ENCODE measurements around the gene PCDHGA4. TPM values are rescaled to one million over a fixed set of nuclear protein-coding genes. Genes with fewer than 3 reads are reported as not detected.
A peak's percentile ranks its signal among the peaks of the same experiment; 100 is the strongest.
"Not testable (repeated sequence)": the region's sequence is repeated elsewhere in the genome, so short reads cannot be mapped to it uniquely, and the experiment has no call there.

PCDHGA4 gene
- polyA plus RNA-seq, 3 donors, result 0.03 TPM; not detected in 2

DNA sequence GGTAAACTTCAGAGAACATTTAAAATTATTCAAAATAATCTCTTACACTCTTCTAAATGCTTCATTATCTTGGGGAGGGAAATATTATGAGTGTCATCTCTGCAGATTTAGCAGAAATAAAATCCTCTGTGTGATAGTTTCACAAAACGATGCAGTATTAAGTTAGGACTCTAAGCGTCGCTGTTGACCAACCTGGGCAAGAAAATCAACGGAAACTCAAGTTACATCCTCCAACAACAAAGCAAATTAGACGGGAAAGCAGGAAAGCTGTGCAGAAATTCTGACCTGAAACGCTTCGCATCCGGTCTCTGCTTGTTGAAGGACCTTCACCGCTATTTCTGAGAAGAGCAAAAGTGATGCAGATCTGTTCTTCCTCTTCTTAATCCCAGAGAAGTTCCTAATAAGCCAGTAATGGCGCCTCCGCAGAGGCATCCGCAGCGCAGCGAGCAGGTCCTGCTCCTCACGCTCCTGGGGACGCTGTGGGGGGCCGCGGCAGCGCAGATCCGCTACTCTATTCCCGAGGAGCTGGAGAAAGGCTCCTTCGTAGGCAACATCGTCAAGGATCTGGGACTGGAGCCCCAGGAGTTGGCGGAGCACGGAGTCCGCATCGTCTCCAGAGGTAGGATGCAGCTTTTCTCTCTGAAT, 19.0 kb downstream of the PCDHGA4 start, which contains the start of gene PCDHGA6:
TSS of gene PCDHGA6 (plus strand) at position 219 of the 645 bp plus-strand sequence. CDS start at position 412, 193 bp downstream.
- H3K9me3 Mint-ChIP-seq, result peaks cover 42 to 85% (median 73%) of the 10 kb centered on the region in 7 donors
- intact Hi-C loops (cut with micrococcal nuclease), result no loop called here
- H3K4me3 Mint-ChIP-seq, result peak within 1 kb of the TSS in 1 of 2 donors; percentile 60
- no peak within 1 kb of the TSS for H3K4me3 ChIP-seq (replicated peaks in 1 of 3; ENCODE audit: low read depth in 2 of 3, low read length in 3 of 3)
- WGBS (ENCODE audit: insufficient coverage), result 29% methylated on average over 26 of the region's 27 CpGs
- H3K27ac Mint-ChIP-seq, result no peak within 1 kb of the TSS
- no peaks in the 10 kb centered on the region for H3K36me3 ChIP-seq (replicated peaks in 1 of 2; ENCODE audit: control insufficient read depth in 1 of 2, insufficient read depth in 2 of 2, low read length in 2 of 2)
- H3K4me1 Mint-ChIP-seq, result peaks cover 8% of the 10 kb centered on the region
- no peaks in the 10 kb centered on the region for H3K4me1 ChIP-seq (ENCODE audit: control insufficient read depth in 1 of 2, insufficient read depth in 2 of 2, low read length in 2 of 2)
- TF ChIP-seq, protein P1, sequence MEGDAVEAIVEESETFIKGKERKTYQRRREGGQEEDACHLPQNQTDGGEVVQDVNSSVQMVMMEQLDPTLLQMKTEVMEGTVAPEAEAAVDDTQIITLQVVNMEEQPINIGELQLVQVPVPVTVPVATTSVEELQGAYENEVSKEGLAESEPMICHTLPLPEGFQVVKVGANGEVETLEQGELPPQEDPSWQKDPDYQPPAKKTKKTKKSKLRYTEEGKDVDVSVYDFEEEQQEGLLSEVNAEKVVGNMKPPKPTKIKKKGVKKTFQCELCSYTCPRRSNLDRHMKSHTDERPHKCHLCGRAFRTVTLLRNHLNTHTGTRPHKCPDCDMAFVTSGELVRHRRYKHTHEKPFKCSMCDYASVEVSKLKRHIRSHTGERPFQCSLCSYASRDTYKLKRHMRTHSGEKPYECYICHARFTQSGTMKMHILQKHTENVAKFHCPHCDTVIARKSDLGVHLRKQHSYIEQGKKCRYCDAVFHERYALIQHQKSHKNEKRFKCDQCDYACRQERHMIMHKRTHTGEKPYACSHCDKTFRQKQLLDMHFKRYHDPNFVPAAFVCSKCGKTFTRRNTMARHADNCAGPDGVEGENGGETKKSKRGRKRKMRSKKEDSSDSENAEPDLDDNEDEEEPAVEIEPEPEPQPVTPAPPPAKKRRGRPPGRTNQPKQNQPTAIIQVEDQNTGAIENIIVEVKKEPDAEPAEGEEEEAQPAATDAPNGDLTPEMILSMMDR (IDR thresholded peaks at IDR 0.05), result peak; percentile 17
- H4K20me1 ChIP-seq (ENCODE audit: insufficient read depth, low read length), result no peaks in the 10 kb centered on the region
- no peak within 1 kb of the TSS for H3K4me2 ChIP-seq (replicated peaks; ENCODE audit: extremely low read depth, low read length, poor library complexity, severe bottlenecking)
- H3K27me3 Mint-ChIP-seq (ENCODE audit: low read depth in 3 of 3), result peaks cover 39 to 75% (median 64%) of the 10 kb centered on the region in 3 donors
- H3K27me3 ChIP-seq (ENCODE audit: control insufficient read depth in 2 of 2, insufficient read depth in 2 of 2, low read length in 2 of 2), result peaks cover 35 to 88% of the 10 kb centered on the region in 2 donors
- peaks cover 6 to 11% of the 10 kb centered on the region in 2 donors for H3K36me3 Mint-ChIP-seq
- H3K9me3 ChIP-seq (replicated peaks in 1 of 2; ENCODE audit: control insufficient read depth in 1 of 2, insufficient read depth in 1 of 2, low read length in 2 of 2), result peaks cover 64 to 73% of the 10 kb centered on the region in 2 donors
- no peak within 1 kb of the TSS for H3K27ac ChIP-seq (ENCODE audit: low read depth in 1 of 2, low read length in 2 of 2)
- no peak within 1 kb of the TSS for H2AFZ ChIP-seq (ENCODE audit: insufficient read depth, low read depth, low read length, poor library complexity, severe bottlenecking)
- no peak within 1 kb of the TSS for H3K9ac ChIP-seq (ENCODE audit: insufficient read depth, low read length, poor library complexity, severe bottlenecking)
- H3K79me2 ChIP-seq (ENCODE audit: insufficient read depth, low read length), result no peaks in the 10 kb centered on the region
- no peak for DNase-seq

DNA sequence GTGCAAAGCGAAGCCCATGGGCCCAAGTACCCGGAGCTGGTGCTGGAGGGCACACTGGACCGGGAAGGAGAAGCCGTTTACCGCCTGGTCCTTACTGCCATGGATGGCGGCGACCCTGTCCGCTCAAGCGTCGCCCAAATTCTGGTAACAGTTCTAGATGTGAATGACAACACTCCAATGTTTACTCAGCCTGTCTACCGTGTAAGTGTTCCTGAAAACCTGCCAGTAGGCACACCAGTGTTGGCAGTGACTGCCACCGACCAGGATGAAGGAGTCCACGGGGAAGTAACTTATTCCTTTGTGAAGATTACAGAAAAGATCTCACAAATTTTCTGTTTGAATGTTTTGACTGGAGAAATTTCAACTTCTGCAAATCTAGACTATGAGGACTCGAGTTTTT, 19.8 kb downstream of the PCDHGA4 start:
- H3K4me3 Mint-ChIP-seq, result peak overlapping the region in 1 of 2 donors; percentile 57
- peaks cover 37 to 70% (median 58%) of the 10 kb centered on the region in 3 donors for H3K27me3 Mint-ChIP-seq (ENCODE audit: low read depth in 3 of 3)
- no peak overlapping the region for H3K4me3 ChIP-seq (replicated peaks in 1 of 3; ENCODE audit: low read depth in 2 of 3, low read length in 3 of 3)
- H3K9me3 Mint-ChIP-seq, result peaks cover 42 to 83% (median 73%) of the 10 kb centered on the region in 7 donors
- peaks cover 64 to 73% of the 10 kb centered on the region in 2 donors for H3K9me3 ChIP-seq (replicated peaks in 1 of 2; ENCODE audit: control insufficient read depth in 1 of 2, insufficient read depth in 1 of 2, low read length in 2 of 2)
- peaks cover 8% of the 10 kb centered on the region for H3K4me1 Mint-ChIP-seq
- TF ChIP-seq, protein P1 (IDR thresholded peaks at IDR 0.05), result no peak
- intact Hi-C loops (cut with micrococcal nuclease), result no loop called here
- DNase-seq, result no peak
- no peak overlapping the region for H3K27ac Mint-ChIP-seq
- H4K20me1 ChIP-seq (ENCODE audit: insufficient read depth, low read length), result no peaks in the 10 kb centered on the region
- peaks cover 31 to 82% of the 10 kb centered on the region in 2 donors for H3K27me3 ChIP-seq (ENCODE audit: control insufficient read depth in 2 of 2, insufficient read depth in 2 of 2, low read length in 2 of 2)
- H3K4me2 ChIP-seq (replicated peaks; ENCODE audit: extremely low read depth, low read length, poor library complexity, severe bottlenecking), result no peak overlapping the region
- H3K79me2 ChIP-seq (ENCODE audit: insufficient read depth, low read length), result no peaks in the 10 kb centered on the region
- H3K36me3 ChIP-seq (replicated peaks in 1 of 2; ENCODE audit: control insufficient read depth in 1 of 2, insufficient read depth in 2 of 2, low read length in 2 of 2), result no peaks in the 10 kb centered on the region
- H2AFZ ChIP-seq (ENCODE audit: insufficient read depth, low read depth, low read length, poor library complexity, severe bottlenecking), result no peak overlapping the region
- peaks cover 6 to 11% of the 10 kb centered on the region in 2 donors for H3K36me3 Mint-ChIP-seq
- no peaks in the 10 kb centered on the region for H3K4me1 ChIP-seq (ENCODE audit: control insufficient read depth in 1 of 2, insufficient read depth in 2 of 2, low read length in 2 of 2)
- no peak overlapping the region for H3K27ac ChIP-seq (ENCODE audit: low read depth in 1 of 2, low read length in 2 of 2)
- no peak overlapping the region for H3K9ac ChIP-seq (ENCODE audit: insufficient read depth, low read length, poor library complexity, severe bottlenecking)
- 65% methylated on average over 11 of the region's 14 CpGs for whole genome bisulfite sequencing (ENCODE audit: insufficient coverage)

DNA sequence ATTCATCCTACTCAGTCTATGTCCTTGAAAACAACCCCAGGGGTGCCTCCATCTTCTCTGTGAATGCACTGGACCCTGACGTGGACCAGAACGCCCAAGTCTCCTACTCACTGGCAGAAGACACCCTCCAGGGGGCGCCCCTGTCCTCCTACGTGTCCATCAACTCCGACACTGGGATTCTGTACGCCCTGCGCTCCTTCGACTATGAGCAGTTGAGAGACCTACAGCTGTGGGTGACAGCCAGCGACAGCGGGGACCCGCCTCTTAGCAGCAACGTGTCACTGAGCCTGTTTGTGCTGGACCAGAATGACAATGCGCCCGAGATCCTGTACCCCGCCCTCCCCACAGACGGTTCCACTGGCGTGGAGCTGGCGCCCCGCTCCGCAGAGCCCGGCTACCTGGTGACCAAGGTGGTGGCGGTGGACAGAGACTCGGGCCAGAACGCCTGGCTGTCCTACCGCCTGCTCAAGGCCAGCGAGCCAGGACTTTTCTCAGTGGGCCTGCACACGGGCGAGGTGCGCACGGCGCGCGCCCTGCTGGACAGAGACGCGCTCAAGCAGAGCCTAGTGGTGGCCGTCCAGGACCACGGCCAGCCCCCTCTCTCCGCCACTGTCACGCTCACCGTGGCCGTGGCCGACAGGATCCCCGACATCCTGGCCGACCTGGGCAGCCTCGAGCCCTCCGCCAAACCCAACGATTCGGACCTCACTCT, 20.8 kb downstream of the PCDHGA4 start:
- H3K79me2 ChIP-seq (ENCODE audit: insufficient read depth, low read length); H3K4me1 Mint-ChIP-seq; H4K20me1 ChIP-seq (ENCODE audit: insufficient read depth, low read length); DNase-seq; H3K27ac Mint-ChIP-seq; H3K4me2 ChIP-seq (replicated peaks; ENCODE audit: extremely low read depth, low read length, poor library complexity, severe bottlenecking); intact Hi-C loops (cut with micrococcal nuclease); H3K36me3 ChIP-seq (replicated peaks in 1 of 2; ENCODE audit: control insufficient read depth in 1 of 2, insufficient read depth in 2 of 2, low read length in 2 of 2); H3K4me1 ChIP-seq (ENCODE audit: control insufficient read depth in 1 of 2, insufficient read depth in 2 of 2, low read length in 2 of 2); H3K27ac ChIP-seq (ENCODE audit: low read depth in 1 of 2, low read length in 2 of 2); H2AFZ ChIP-seq (ENCODE audit: insufficient read depth, low read depth, low read length, poor library complexity, severe bottlenecking); H3K9ac ChIP-seq (ENCODE audit: insufficient read depth, low read length, poor library complexity, severe bottlenecking); H3K4me3 ChIP-seq (replicated peaks in 1 of 3; ENCODE audit: low read depth in 2 of 3, low read length in 3 of 3): not testable (repeated sequence)
- Mint-ChIP-seq H3K36me3 (peaks cover 6 to 11% of the 10 kb centered on the region in 2 donors), H3K4me3 (peak overlapping the region in 1 of 2 donors; percentile 63), H3K27me3 (ENCODE audit: low read depth in 3 of 3) (peaks cover 34 to 67% (median 48%) of the 10 kb centered on the region in 3 donors), H3K9me3 (peaks cover 38 to 78% (median 69%) of the 10 kb centered on the region in 7 donors)
- H3K27me3 ChIP-seq (ENCODE audit: control insufficient read depth in 2 of 2, insufficient read depth in 2 of 2, low read length in 2 of 2), result peaks cover 29 to 77% of the 10 kb centered on the region in 2 donors
- WGBS (ENCODE audit: insufficient coverage), result 49% methylated on average over 23 of the region's 48 CpGs
- H3K9me3 ChIP-seq (replicated peaks in 1 of 2; ENCODE audit: control insufficient read depth in 1 of 2, insufficient read depth in 1 of 2, low read length in 2 of 2), result peaks cover 57 to 67% of the 10 kb centered on the region in 2 donors
